Measurements from ENCODE around the gene SLC6A18.
A peak's percentile ranks its signal among the peaks of the same experiment; 100 is the strongest.

Gene SLC6A18

GRCh38 chr5:1217596-1218206 lies 7.5 kb upstream of the SLC6A18 start:
- no peak overlapping the region for H3K4me3 Mint-ChIP-seq
- H3K4me1 Mint-ChIP-seq, result peaks cover 10% of the 10 kb centered on the region
- peak; percentile 38 for DNase-seq
- H3K9me3 Mint-ChIP-seq, result peaks cover 7% of the 10 kb centered on the region
- no peak for TF ChIP-seq CTCF (IDR thresholded peaks at IDR 0.05)
- H3K27me3 Mint-ChIP-seq (ENCODE audit: low read depth, poor library complexity), result peaks cover 17% of the 10 kb centered on the region
- no peaks in the 10 kb centered on the region for H3K36me3 Mint-ChIP-seq (ENCODE audit: low read depth)
- H3K27ac Mint-ChIP-seq, result no peak overlapping the region

GRCh38 chr5:1218351-1219080 lies 6.7 kb upstream of the SLC6A18 start:
- no peak for TF ChIP-seq CTCF (IDR thresholded peaks at IDR 0.05)
- no peak for DNase-seq
- Mint-ChIP-seq H3K27me3 (ENCODE audit: low read depth, poor library complexity) (peaks cover 18% of the 10 kb centered on the region), H3K4me1 (peaks cover 10% of the 10 kb centered on the region), H3K27ac (no peak overlapping the region), H3K4me3 (no peak overlapping the region), H3K9me3 (peaks cover 7% of the 10 kb centered on the region), H3K36me3 (ENCODE audit: low read depth) (no peaks in the 10 kb centered on the region)

GRCh38 chr5:1219098-1219767 lies 5.9 kb upstream of the SLC6A18 start:
- Mint-ChIP-seq H3K4me1 (peaks cover 10% of the 10 kb centered on the region), H3K27ac (no peak overlapping the region), H3K9me3 (peaks cover 7% of the 10 kb centered on the region), H3K36me3 (ENCODE audit: low read depth) (no peaks in the 10 kb centered on the region), H3K4me3 (no peak overlapping the region), H3K27me3 (ENCODE audit: low read depth, poor library complexity) (peaks cover 20% of the 10 kb centered on the region)
- no peak for DNase-seq
- TF ChIP-seq CTCF (IDR thresholded peaks at IDR 0.05), result no peak

- no peak for DNase-seq
- H3K4me3 Mint-ChIP-seq, result no peak overlapping the region
- no peak overlapping the region for H3K27ac Mint-ChIP-seq
- H3K4me1 Mint-ChIP-seq, result peaks cover 10% of the 10 kb centered on the region
- TF ChIP-seq CTCF (IDR thresholded peaks at IDR 0.05), result no peak
- peaks cover 20% of the 10 kb centered on the region for H3K27me3 Mint-ChIP-seq (ENCODE audit: low read depth, poor library complexity)
- H3K9me3 Mint-ChIP-seq, result peaks cover 7% of the 10 kb centered on the region
- H3K36me3 Mint-ChIP-seq (ENCODE audit: low read depth), result no peaks in the 10 kb centered on the region
These were observed 5.4 kb upstream of the SLC6A18 start for GRCh38 chr5:1219768-1220100.

- H3K36me3 Mint-ChIP-seq (ENCODE audit: low read depth), result no peaks in the 10 kb centered on the region
- peaks cover 7% of the 10 kb centered on the region for H3K9me3 Mint-ChIP-seq
- H3K4me3 Mint-ChIP-seq, result no peak overlapping the region
- no peak overlapping the region for H3K27ac Mint-ChIP-seq
- peaks cover 10% of the 10 kb centered on the region for H3K4me1 Mint-ChIP-seq
- DNase-seq, result no peak
- peaks cover 17% of the 10 kb centered on the region for H3K27me3 Mint-ChIP-seq (ENCODE audit: low read depth, poor library complexity)
- TF ChIP-seq CTCF (IDR thresholded peaks at IDR 0.05), result no peak
These were observed 4.8 kb upstream of the SLC6A18 start for GRCh38 chr5:1220351-1220750.

Measured in nephron progenitor cell (in vitro differentiated cells).